Measurements from ENCODE around the gene RTBDN. TPM values are rescaled to one million over a fixed set of nuclear protein-coding genes. Genes with fewer than 3 reads are reported as not detected.
A peak's percentile ranks its signal among the peaks of the same experiment; 100 is the strongest.

The RTBDN gene
- total RNA-seq, 6 experiments from 2014 or later, result not detected

- peaks cover 26% of the 10 kb centered on the region for H3K27me3 Mint-ChIP-seq (ENCODE audit: insufficient read depth)
- H3K36me3 Mint-ChIP-seq (ENCODE audit: low read depth), result no peaks in the 10 kb centered on the region
- H3K4me1 Mint-ChIP-seq (ENCODE audit: low read depth), result no peaks in the 10 kb centered on the region; the same call in 1 of the 2 replicates
- no peak for DNase-seq
- no peak overlapping the region for H3K27ac Mint-ChIP-seq
- no peaks in the 10 kb centered on the region for H3K9me3 Mint-ChIP-seq
- no peak for TF ChIP-seq CTCF (IDR thresholded peaks at IDR 0.05)
- H3K4me3 Mint-ChIP-seq, result no peak overlapping the region
These were observed 9.8 kb upstream of the RTBDN start for GRCh38 chr19:12843999-12844732.

GRCh38 chr19:12843328-12843727 lies 8.9 kb upstream of the RTBDN start:
- DNase-seq, result no peak
- Mint-ChIP-seq H3K27ac (no peak overlapping the region), H3K4me1 (ENCODE audit: low read depth) (no peaks in the 10 kb centered on the region; the same call in 1 of the 2 replicates), H3K4me3 (no peak overlapping the region), H3K27me3 (ENCODE audit: insufficient read depth) (peaks cover 31% of the 10 kb centered on the region), H3K36me3 (ENCODE audit: low read depth) (no peaks in the 10 kb centered on the region), H3K9me3 (no peaks in the 10 kb centered on the region)
- TF ChIP-seq CTCF (IDR thresholded peaks at IDR 0.05), result no peak

GRCh38 chr19:12842511-12842910 lies 8.1 kb upstream of the RTBDN start:
- Mint-ChIP-seq H3K4me1 (ENCODE audit: low read depth) (no peaks in the 10 kb centered on the region; the same call in 1 of the 2 replicates), H3K27me3 (ENCODE audit: insufficient read depth) (peaks cover 34% of the 10 kb centered on the region), H3K9me3 (no peaks in the 10 kb centered on the region), H3K36me3 (ENCODE audit: low read depth) (no peaks in the 10 kb centered on the region), H3K27ac (no peak overlapping the region), H3K4me3 (no peak overlapping the region)
- no peak for DNase-seq
- no peak for TF ChIP-seq CTCF (IDR thresholded peaks at IDR 0.05)

- Mint-ChIP-seq H3K4me3 (no peak overlapping the region), H3K4me1 (ENCODE audit: low read depth) (0 out of 2 replicates have a peak, but pooled peaks cover 5% of the 10 kb centered on the region), H3K36me3 (ENCODE audit: low read depth) (no peaks in the 10 kb centered on the region), H3K27me3 (ENCODE audit: insufficient read depth) (peaks cover 41% of the 10 kb centered on the region), H3K27ac (no peak overlapping the region), H3K9me3 (no peaks in the 10 kb centered on the region)
- no peak for DNase-seq
- TF ChIP-seq CTCF (IDR thresholded peaks at IDR 0.05), result no peak
These were observed 6.7 kb upstream of the RTBDN start for GRCh38 chr19:12841094-12841493.

GRCh38 chr19:12840091-12841079 lies 6.0 kb upstream of the RTBDN start:
- Mint-ChIP-seq H3K4me3 (no peak overlapping the region), H3K9me3 (no peaks in the 10 kb centered on the region), H3K36me3 (ENCODE audit: low read depth) (no peaks in the 10 kb centered on the region), H3K27me3 (ENCODE audit: insufficient read depth) (peaks cover 45% of the 10 kb centered on the region), H3K27ac (no peak overlapping the region), H3K4me1 (ENCODE audit: low read depth) (0 out of 2 replicates have a peak, but pooled peaks cover 7% of the 10 kb centered on the region)
- DNase-seq, result peak; percentile 68
- TF ChIP-seq CTCF (IDR thresholded peaks at IDR 0.05), result no peak
